Measurements from ENCODE around the gene USP26.
A peak's percentile ranks its signal among the peaks of the same experiment; 100 is the strongest.

- TF ChIP-seq CTCF (conservative IDR thresholded peaks at IDR 0.05; ENCODE audit: low read length) (peak; percentile 69), EZH2phosphoT487 (IDR thresholded peaks at IDR 0.05; ENCODE audit: borderline replicate concordance) (no peak)
These were observed 91.9 kb downstream of the USP26 start for GRCh38 chrX:133005042-133005441.

Data from Loucy (cell line).